ENCODE results near the gene SNPH. TPM values are rescaled to one million over a fixed set of nuclear protein-coding genes. Genes with fewer than 3 reads are reported as not detected.

The SNPH gene
- total RNA-seq, 1 experiment from 2014 or later = 0.43 TPM

- ChIA-PET CTCF (no interaction called here), POLR2A (ENCODE audit: low non-redundant PET) (no interaction called here)
- TSS peak; percentile 84 for BruUV-seq (replicated peaks)
- DNase-seq (ENCODE audit: low spot score) = no peak
- Histone ChIP-seq H3K27ac (ENCODE audit: low read depth, low read length, poor library complexity, severe bottlenecking) (peak overlapping the region; percentile 95), H3K4me1 (ENCODE audit: insufficient read depth, low read length, poor library complexity, severe bottlenecking) (peaks cover 24% of the 10 kb centered on the region), H3K4me3 (ENCODE audit: low read depth, low read length, poor library complexity, severe bottlenecking) (peak overlapping the region; percentile 65), H3K27me3 (replicated peaks; ENCODE audit: insufficient read depth, low read depth, low read length, poor library complexity) (no peaks in the 10 kb centered on the region), H3K9me3 (ENCODE audit: low read depth, low read length, poor library complexity, severe bottlenecking) (no peaks in the 10 kb centered on the region), H3K36me3 (ENCODE audit: insufficient read depth, low read length, poor library complexity, severe bottlenecking) (peaks cover 4% of the 10 kb centered on the region)
- intact Hi-C loops (cut with micrococcal nuclease; ENCODE audit: unreplicated experiment) = loop anchor here (2.0 kb wide), 1 partner anchor 68 kb away; the partner anchor contains the start of gene FKBP1A
- no peak for TF ChIP-seq EZH2 (IDR thresholded peaks at IDR 0.05; ENCODE audit: borderline replicate concordance, low read depth, low read length, poor library complexity, severe bottlenecking)
- TF ChIP-seq, protein P1, sequence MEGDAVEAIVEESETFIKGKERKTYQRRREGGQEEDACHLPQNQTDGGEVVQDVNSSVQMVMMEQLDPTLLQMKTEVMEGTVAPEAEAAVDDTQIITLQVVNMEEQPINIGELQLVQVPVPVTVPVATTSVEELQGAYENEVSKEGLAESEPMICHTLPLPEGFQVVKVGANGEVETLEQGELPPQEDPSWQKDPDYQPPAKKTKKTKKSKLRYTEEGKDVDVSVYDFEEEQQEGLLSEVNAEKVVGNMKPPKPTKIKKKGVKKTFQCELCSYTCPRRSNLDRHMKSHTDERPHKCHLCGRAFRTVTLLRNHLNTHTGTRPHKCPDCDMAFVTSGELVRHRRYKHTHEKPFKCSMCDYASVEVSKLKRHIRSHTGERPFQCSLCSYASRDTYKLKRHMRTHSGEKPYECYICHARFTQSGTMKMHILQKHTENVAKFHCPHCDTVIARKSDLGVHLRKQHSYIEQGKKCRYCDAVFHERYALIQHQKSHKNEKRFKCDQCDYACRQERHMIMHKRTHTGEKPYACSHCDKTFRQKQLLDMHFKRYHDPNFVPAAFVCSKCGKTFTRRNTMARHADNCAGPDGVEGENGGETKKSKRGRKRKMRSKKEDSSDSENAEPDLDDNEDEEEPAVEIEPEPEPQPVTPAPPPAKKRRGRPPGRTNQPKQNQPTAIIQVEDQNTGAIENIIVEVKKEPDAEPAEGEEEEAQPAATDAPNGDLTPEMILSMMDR (conservative IDR thresholded peaks at IDR 0.05; ENCODE audit: low read depth, low read length) = no peak
Observed at GRCh38 chr20:1324598-1325172, 58.6 kb downstream of the SNPH start.

GRCh38 chr20:1325173-1326030 lies 59.3 kb downstream of the SNPH start:
- ChIA-PET POLR2A (ENCODE audit: low non-redundant PET) (no interaction called here), CTCF (interaction anchor here (0.6 kb wide), 1 partner anchor 832 kb away, joined by 5 read pairs; no protein-coding TSS in a partner anchor)
- Histone ChIP-seq H3K9me3 (ENCODE audit: low read depth, low read length, poor library complexity, severe bottlenecking) (no peaks in the 10 kb centered on the region), H3K27me3 (replicated peaks; ENCODE audit: insufficient read depth, low read depth, low read length, poor library complexity) (no peaks in the 10 kb centered on the region), H3K4me1 (ENCODE audit: insufficient read depth, low read length, poor library complexity, severe bottlenecking) (peaks cover 29% of the 10 kb centered on the region), H3K4me3 (ENCODE audit: low read depth, low read length, poor library complexity, severe bottlenecking) (peak overlapping the region; percentile 65), H3K27ac (ENCODE audit: low read depth, low read length, poor library complexity, severe bottlenecking) (peak overlapping the region; percentile 95), H3K36me3 (ENCODE audit: insufficient read depth, low read length, poor library complexity, severe bottlenecking) (peaks cover 4% of the 10 kb centered on the region)
- no peak for TF ChIP-seq EZH2 (IDR thresholded peaks at IDR 0.05; ENCODE audit: borderline replicate concordance, low read depth, low read length, poor library complexity, severe bottlenecking)
- TF ChIP-seq, protein P1 (conservative IDR thresholded peaks at IDR 0.05; ENCODE audit: low read depth, low read length) = no peak
- DNase-seq (ENCODE audit: low spot score) = peak; percentile 98
- no TSS peak for BruUV-seq (replicated peaks)
- intact Hi-C loops (cut with micrococcal nuclease; ENCODE audit: unreplicated experiment) = loop anchor here (2.0 kb wide), 1 partner anchor 67 kb away; the partner anchor contains the start of gene FKBP1A

- H3K9me3 ChIP-seq (ENCODE audit: low read depth, low read length, poor library complexity, severe bottlenecking) = no peaks in the 10 kb centered on the region
- peaks cover 4% of the 10 kb centered on the region for H3K36me3 ChIP-seq (ENCODE audit: insufficient read depth, low read length, poor library complexity, severe bottlenecking)
- TF ChIP-seq EZH2 (IDR thresholded peaks at IDR 0.05; ENCODE audit: borderline replicate concordance, low read depth, low read length, poor library complexity, severe bottlenecking) = no peak
- TF ChIP-seq, protein P1 (conservative IDR thresholded peaks at IDR 0.05; ENCODE audit: low read depth, low read length) = no peak
- no peaks in the 10 kb centered on the region for H3K27me3 ChIP-seq (replicated peaks; ENCODE audit: insufficient read depth, low read depth, low read length, poor library complexity)
- peak overlapping the region; percentile 65 for H3K4me3 ChIP-seq (ENCODE audit: low read depth, low read length, poor library complexity, severe bottlenecking)
- BruUV-seq (replicated peaks) = TSS peak; percentile 58
- peaks cover 29% of the 10 kb centered on the region for H3K4me1 ChIP-seq (ENCODE audit: insufficient read depth, low read length, poor library complexity, severe bottlenecking)
- ChIA-PET POLR2A (ENCODE audit: low non-redundant PET) (no interaction called here), CTCF (interaction anchor here (0.6 kb wide), 1 partner anchor 831 kb away, joined by 5 read pairs; no protein-coding TSS in a partner anchor)
- intact Hi-C loops (cut with micrococcal nuclease; ENCODE audit: unreplicated experiment) = no loop called here
- H3K27ac ChIP-seq (ENCODE audit: low read depth, low read length, poor library complexity, severe bottlenecking) = peak overlapping the region; percentile 95
- no peak for DNase-seq (ENCODE audit: low spot score)
Observed at GRCh38 chr20:1326031-1326930, 60.2 kb downstream of the SNPH start.

Data from A673 (cell line).